ENCODE data around the gene CEP85L.

The CEP85L gene

DNA sequence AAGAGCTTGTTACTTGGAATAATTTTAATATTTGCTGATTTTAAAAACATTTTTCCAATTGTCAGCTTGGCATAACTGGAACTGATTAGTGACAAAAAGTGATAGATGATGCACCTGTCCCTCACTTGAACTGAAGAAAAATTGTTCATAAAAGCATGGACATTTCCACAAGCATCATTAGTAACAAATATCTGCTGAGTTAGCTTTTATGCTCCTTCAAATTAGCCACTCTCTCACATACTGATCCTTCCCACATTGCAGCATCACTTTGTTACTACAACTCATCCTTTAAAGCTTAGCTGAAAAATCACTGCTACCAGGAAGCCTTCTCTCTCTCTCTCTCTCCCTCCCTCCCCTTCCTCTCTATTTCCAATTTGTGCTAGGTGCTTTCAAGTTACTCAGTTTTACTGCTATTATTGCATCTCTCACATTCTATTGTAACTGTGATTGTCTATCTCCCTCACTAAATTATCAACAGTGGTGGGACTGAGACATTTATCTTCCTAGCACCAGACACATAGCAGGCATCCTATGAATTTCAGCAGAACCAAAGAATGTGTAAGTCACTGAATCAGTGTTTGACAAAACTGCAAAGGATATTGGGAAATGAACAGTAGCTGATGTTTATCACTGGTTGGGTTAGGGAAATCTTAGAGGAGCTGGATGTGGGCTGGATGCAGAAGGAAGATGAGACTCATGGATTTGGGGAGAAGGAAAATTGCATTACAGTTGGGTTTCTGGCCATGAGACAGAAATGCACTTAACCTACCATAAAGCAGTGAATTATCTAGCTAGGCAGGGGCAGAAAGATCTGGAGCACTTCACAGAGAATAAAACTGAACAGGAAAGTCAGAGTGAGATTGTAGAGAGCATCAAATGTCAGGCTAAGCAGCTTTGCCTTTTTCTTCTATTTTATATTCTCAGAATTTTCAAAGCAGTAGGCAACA, 231.7 kb downstream of the CEP85L start:
- H3K27me3 Mint-ChIP-seq = no peaks in the 10 kb centered on the region
- no peaks in the 10 kb centered on the region for H3K36me3 Mint-ChIP-seq (ENCODE audit: insufficient read depth)
- H3K4me1 Mint-ChIP-seq = no peaks in the 10 kb centered on the region
- H3K9me3 Mint-ChIP-seq = peaks cover 13% of the 10 kb centered on the region
- H3K4me3 Mint-ChIP-seq = no peak overlapping the region
- DNase-seq (ENCODE audit: low spot score in 2 of 2) (no peak), ATAC-seq (replicated peaks; ENCODE audit: extremely low read depth, poor library complexity, severe bottlenecking) (no peak)
- no peak overlapping the region for H3K27ac Mint-ChIP-seq (ENCODE audit: low read depth)
